HG02571 (cell line): ENCODE measurements around the gene QSOX1.
"Not testable (repeated sequence)": the region's sequence is repeated elsewhere in the genome, so short reads cannot be mapped to it uniquely, and the experiment has no call there.

ENCODE experiments used
- ATAC-seq: cut with Tn5 transposase; IDR thresholded peaks from one replicate; pipeline ENCODE4 v1.9.1; 2021; ENCODE audit warnings: mild to moderate bottlenecking, moderate library complexity; ENCODE audit not compliant: unreplicated experiment

The QSOX1 gene

GRCh38 chr1:180154325-180155181 is at the start of gene QSOX1:
Gene QSOX1 (plus strand): TSS chr1:180154869. CDS start chr1:180154908, 39 bp downstream.
- ATAC-seq: peak; percentile 92

- ATAC-seq: no peak
Measured at GRCh38 chr1:180112091-180112490, 42.6 kb upstream of the QSOX1 start.

GRCh38 chr1:180112984-180113647 is 41.6 kb upstream of the QSOX1 start:
- no peak for ATAC-seq

- ATAC-seq: no peak
Measured at GRCh38 chr1:180114396-180114945, 40.2 kb upstream of the QSOX1 start.

GRCh38 chr1:180116964-180117763 is 37.5 kb upstream of the QSOX1 start:
- ATAC-seq: no peak

DNA sequence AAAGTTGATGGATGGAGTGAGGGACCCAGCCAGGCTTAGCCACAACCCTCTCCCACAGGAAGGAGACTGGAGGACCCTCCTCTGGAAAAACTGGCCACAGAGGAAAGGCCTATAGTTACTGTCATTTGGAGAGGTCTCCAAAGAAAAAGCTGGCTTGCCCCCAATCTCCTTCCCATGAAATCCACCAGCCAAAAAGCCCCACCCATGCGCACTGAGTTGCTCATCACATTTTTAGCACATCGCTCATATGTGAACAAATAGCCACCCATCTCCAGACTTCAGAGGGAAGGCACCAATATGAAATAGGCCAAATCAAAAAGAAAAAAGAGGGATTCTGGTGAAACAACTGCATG is 36.9 kb upstream of the QSOX1 start:
- ATAC-seq: no peak

GRCh38 chr1:180119837-180120236 is 34.8 kb upstream of the QSOX1 start:
- ATAC-seq: no peak

DNA sequence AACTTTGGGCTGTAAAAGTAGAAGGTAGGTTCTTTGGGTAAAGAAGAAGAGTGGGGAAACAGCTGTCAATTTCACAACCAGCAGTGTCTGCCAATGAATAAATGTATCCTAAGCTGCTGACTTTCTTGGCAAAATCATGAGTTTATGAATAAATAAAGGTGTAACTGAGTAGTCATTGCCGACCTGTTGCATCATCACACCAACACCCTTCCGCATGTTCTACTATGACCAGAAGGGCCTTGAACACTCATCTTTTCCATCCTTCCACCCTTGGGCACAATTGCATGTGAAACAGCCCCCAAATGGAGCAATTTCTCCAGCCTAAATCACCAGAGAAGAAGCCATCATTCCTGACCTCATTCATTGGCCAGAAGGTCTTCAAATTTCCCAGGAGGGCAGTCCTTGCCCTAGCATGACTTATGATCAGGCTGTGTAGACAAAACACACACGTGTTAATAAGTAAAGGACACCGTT is 31.2 kb upstream of the QSOX1 start:
- no peak for ATAC-seq

- ATAC-seq: no peak
Measured at GRCh38 chr1:180130651-180131050, 24.0 kb upstream of the QSOX1 start.

GRCh38 chr1:180131510-180131909 is 23.2 kb upstream of the QSOX1 start:
- no peak for ATAC-seq

- ATAC-seq: no peak
Measured at GRCh38 chr1:180133193-180133592, 21.5 kb upstream of the QSOX1 start.

DNA sequence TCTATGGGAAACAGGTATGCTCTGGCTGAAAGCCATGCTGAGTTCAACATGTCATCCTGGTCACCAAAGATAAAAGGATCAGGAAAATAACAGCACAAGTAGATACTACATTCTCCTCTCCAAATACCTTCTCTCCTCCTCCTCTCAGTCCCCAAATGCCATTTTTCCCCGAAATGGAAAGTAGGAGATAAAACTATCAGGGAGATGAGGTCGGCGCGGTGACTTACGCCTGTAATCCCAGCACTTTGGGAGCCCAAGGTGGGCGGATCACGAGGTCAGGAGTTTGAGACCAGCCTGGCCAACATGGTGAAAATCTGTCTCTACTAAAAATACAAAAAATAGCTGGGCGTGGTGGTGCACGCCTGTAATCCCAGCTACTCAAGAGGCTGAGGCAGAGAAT is 21.0 kb upstream of the QSOX1 start:
- ATAC-seq: not testable (repeated sequence)

DNA sequence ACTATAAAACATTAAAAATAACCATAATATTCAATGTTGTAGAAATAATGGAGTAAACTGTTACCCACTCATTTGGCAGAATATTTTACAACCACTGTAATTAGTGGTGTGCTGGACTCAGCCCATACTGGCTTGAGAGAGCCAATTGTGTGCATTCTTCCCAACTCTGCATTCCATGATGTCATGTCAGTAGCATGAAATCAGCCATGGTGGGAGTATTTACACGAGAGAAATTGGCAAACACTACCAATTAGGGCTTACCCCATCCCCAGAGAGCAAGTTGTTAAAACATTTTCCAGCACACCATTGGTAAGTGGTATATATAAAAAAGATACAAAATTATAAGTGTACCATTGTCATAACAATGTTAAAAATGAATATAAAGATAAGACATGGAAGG is 19.1 kb upstream of the QSOX1 start:
- no peak for ATAC-seq

- no peak for ATAC-seq
Measured at GRCh38 chr1:180136331-180136967, 18.2 kb upstream of the QSOX1 start.

DNA sequence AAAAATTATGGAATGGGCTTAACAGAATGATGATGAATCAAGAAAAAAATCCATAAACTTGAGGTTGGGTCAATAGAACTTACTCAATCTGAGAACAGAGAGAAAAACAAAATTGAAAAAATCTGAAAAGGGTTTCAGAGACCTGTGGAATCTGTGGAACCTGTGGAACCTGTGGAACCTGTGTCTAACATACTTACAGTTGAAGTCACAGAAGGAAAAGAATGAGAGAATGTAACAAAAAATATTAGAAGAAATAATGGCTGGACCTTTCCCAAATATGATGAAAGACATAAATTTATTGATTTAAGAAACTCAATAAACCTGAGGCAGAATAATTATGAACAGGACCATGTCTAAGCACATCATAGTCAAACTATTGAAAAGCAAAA is 17.7 kb upstream of the QSOX1 start:
- ATAC-seq: no peak

- ATAC-seq: no peak
Measured at GRCh38 chr1:180137776-180138175, 16.9 kb upstream of the QSOX1 start.

DNA sequence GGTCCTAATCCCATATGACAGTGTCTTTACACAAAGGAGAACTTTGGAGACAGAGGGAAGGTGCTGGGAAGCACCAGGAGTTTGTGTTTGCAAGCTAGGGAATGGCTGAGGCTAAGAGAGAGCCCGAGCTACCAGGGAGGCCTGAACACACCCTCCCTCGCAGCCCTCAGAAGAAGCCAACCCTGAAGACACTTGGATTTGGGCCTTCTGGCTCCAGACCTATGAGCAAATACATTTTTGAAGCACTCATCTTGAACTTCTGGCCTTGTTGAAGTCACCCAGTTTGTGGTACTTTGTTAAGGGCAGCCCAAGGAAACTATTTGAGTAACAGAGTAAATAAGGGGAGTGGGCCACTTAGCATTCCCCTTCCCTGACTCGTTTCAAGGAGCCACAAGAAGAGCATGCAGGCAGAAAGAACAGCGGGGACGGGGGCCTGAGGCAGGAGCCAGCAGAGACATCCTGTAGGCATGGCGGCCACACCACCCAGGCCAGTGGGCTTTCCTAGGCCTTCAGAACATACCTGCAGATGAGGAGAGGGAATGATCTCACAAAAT is 13.2 kb upstream of the QSOX1 start:
- no peak for ATAC-seq

DNA sequence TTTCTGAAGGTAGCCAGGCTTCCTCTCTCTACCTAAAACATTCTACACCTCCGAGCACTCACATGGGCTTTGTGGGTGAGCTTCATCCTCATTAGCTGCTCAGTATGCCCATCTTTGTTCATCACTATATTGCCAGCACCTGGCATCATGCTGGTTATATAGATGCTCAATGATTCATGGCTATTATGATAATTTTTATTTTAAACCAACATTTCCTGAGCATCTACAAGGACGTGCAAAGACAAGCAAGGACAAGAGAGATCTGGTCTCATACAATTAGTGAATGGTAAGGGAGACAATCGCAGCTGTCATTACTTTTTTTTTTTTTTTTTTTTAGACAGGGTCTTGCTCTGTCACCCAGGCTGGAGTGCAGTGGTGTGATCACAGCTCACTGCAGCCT is 11.3 kb upstream of the QSOX1 start:
- ATAC-seq: no peak

DNA sequence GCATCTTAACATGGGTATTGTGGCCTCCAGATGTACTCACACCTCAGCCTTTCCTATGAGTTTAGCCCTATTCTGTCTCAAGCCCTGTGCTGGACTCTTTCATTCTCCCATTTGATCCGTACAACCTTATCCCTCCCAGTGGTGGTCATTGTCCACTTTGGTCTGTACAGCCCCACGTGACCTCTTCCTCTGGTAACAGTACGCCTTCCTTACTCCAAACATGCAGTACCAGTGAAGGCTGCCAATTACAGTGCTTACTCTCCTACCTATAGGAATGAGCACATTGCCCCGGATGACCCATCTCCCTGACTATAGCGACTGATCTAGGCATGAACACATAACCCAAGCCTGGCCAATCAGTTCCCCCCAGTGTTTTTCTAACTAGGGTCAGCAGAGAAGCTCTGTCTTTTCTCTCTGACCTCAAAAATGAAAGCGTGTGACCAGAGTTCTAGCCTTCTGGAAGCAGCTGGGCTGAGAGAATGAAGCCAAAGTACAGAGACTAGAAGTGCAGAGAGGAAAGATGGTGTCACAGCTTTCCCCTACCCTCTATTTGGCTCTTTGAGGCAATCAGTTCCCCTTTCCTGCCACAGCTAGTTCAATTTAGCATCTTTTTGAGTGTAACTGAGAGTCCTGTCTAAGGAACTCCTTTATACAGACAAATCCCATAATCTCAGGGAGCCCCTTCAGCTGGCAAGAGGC is 9.9 kb upstream of the QSOX1 start:
- ATAC-seq: no peak

DNA sequence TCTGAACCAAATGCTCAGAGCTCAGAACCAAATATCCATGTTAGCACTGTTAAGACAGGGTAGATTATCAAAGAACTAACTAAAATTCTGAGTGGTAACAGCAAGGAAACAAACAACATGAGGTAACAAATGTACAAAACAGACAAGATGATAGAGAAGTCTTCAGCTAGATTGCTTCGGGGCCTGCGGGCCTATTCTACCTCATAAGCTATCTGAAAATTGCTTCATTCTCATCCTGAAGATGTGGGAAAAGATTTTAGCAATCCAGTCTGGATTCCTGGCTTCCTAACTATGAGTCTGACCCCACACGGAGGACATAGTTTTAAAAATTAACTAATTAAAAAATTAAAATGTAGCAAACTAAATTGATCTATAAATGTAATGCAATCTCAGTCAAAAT is 9.2 kb upstream of the QSOX1 start:
- ATAC-seq: no peak
